Measurements from ENCODE around the gene RNH1. TPM values are rescaled to one million over a fixed set of nuclear protein-coding genes. Genes with fewer than 3 reads are reported as not detected.

The RNH1 gene
- total RNA-seq, 4 donors from 2014 or later = 220 to 303 (median 281) TPM

- H3K9me3 ChIP-seq = no peaks in the 10 kb centered on the region
- H3K36me3 ChIP-seq = peaks cover 0 to 42% (median 0%) of the 10 kb centered on the region in 3 donors
- H3K4me3 ChIP-seq = peak overlapping the region in 3 of 4 donors; percentile 72 to 93 (median 74)
- TF ChIP-seq CTCF (IDR thresholded peaks at IDR 0.05) (no peak), POLR2A (IDR thresholded peaks at IDR 0.05) (no peak), EP300 (IDR thresholded peaks at IDR 0.05) (no peak)
- DNase-seq (ENCODE audit: low spot score in 2 of 2) = no peak
- H3K27me3 ChIP-seq = no peaks in the 10 kb centered on the region
- peak overlapping the region in 1 of 4 donors; percentile 83 for H3K27ac ChIP-seq
- peaks cover 0 to 46% (median 31%) of the 10 kb centered on the region in 4 donors for H3K4me1 ChIP-seq
- WGBS, 2 donors = 91 to 94% methylated on average over 19 to 37 of the region's 37 CpGs
These were observed 26.7 kb upstream of the RNH1 start for GRCh38 chr11:533586-534395.

DNA sequence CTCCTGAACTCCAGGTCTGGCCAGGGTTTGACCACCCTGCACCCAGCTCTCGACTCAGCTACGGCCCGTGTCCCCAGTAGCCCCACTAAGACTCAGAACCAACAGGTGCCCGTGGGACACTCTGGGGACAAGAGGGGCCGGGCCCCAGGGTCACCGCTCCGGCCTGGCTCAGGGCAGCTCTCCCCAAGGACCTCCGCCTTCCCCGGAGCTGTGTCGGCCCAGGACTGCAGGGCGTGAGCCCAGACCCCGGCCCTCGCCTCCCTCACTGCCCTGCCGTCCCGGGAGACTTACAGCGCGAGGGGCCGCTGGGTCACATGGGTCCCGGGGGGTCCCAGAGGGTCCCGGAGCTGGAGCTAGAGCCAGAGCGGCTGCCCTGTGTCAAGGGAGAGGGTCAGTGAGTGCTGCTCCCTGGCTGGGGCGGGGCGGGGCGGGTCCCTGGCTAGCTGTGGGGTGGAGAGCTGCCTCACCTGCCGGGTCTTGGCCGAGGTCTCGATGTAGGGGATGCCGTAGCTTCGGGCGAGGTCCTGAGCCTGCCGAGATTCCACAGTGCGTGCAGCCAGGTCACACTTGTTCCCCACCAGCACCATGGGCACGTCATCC lies 26.0 kb upstream of the RNH1 start:
- Histone ChIP-seq H3K27ac (no peak overlapping the region), H3K27me3 (no peaks in the 10 kb centered on the region), H3K9me3 (no peaks in the 10 kb centered on the region), H3K4me1 (peaks cover 0 to 46% (median 31%) of the 10 kb centered on the region in 4 donors), H3K36me3 (peaks cover 0 to 42% (median 0%) of the 10 kb centered on the region in 3 donors), H3K4me3 (no peak overlapping the region)
- no peak for TF ChIP-seq EP300 (IDR thresholded peaks at IDR 0.05)
- TF ChIP-seq CTCF (IDR thresholded peaks at IDR 0.05) = no peak
- no peak for TF ChIP-seq POLR2A (IDR thresholded peaks at IDR 0.05)
- DNase-seq (ENCODE audit: low spot score in 2 of 2) = no peak
- 86 to 91% methylated on average over 9 to 33 of the region's 33 CpGs for WGBS, 2 donors

DNA sequence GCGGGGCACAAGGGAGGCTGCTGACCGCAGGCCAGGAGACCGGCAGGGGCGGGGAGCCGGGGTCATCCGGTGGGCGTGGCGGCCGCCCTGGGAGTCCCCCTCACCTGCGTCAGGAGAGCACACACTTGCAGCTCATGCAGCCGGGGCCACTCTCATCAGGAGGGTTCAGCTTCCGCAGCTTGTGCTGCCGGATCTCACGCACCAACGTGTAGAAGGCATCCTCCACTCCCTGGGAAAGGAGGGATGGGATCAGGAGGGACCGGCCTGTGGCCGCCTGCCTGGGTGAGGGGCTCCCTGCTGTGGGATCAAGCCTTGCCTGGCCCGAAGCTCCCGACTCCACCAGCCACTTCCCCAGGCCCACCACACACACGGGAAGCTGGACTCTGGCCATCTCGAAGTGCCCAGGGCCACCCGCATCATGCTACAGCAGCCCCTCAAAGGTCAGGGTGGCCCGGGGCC lies 25.5 kb upstream of the RNH1 start:
- Histone ChIP-seq H3K27ac (no peak overlapping the region), H3K27me3 (no peaks in the 10 kb centered on the region), H3K4me3 (no peak overlapping the region), H3K9me3 (no peaks in the 10 kb centered on the region), H3K4me1 (peaks cover 0 to 41% (median 27%) of the 10 kb centered on the region in 4 donors), H3K36me3 (peaks cover 0 to 42% (median 0%) of the 10 kb centered on the region in 3 donors)
- WGBS, 2 donors = 80 to 87% methylated on average over 20 to 23 of the region's 23 CpGs
- TF ChIP-seq POLR2A (IDR thresholded peaks at IDR 0.05) (no peak), EP300 (IDR thresholded peaks at IDR 0.05) (no peak), CTCF (IDR thresholded peaks at IDR 0.05) (no peak)
- DNase-seq (ENCODE audit: low spot score in 2 of 2) = no peak

- no peaks in the 10 kb centered on the region for H3K27me3 ChIP-seq
- H3K4me3 ChIP-seq = no peak overlapping the region
- H3K4me1 ChIP-seq = peaks cover 0 to 36% (median 22%) of the 10 kb centered on the region in 4 donors
- no peak overlapping the region for H3K27ac ChIP-seq
- peaks cover 0 to 42% (median 0%) of the 10 kb centered on the region in 3 donors for H3K36me3 ChIP-seq
- H3K9me3 ChIP-seq = no peaks in the 10 kb centered on the region
- DNase-seq (ENCODE audit: low spot score in 2 of 2) = no peak
- TF ChIP-seq CTCF (IDR thresholded peaks at IDR 0.05) = no peak
- no peak for TF ChIP-seq EP300 (IDR thresholded peaks at IDR 0.05)
- TF ChIP-seq POLR2A (IDR thresholded peaks at IDR 0.05) = no peak
- WGBS, 2 donors = 89% methylated on average over 16 of the region's 18 CpGs
These were observed 25.0 kb upstream of the RNH1 start for GRCh38 chr11:531919-532526.
